Fibroblast of the conjunctiva (primary cell): ENCODE results near the gene ZCCHC24.
"Not testable (repeated sequence)": the region's sequence is repeated elsewhere in the genome, so short reads cannot be mapped to it uniquely, and the experiment has no call there.

Experiments used
- DNase-seq: peaks from one replicate; pipeline ENCODE4 v3.0.0-alpha.2; 2010; ENCODE audit warnings: low read depth

Gene ZCCHC24

DNA sequence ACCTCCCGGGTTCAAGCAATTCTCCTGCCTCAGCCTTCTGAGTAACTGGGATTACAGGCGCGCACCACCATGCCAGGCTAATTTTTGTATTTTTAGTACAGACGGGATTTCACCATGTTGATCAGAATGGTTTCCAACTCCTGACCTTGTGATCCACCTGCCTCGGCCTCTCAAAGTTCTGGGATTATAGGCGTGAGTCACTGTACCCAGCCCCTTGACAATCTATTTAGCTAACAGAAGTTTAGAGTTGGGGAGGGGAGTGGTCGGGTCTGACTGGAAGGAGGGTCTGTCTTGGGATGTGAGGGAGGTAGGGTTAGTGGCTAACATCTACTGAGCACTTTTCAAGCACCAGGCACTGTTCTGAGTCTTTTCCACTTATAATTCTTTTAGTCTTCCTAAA lies 27.0 kb upstream of the ZCCHC24 start:
- no peak for DNase-seq

DNA sequence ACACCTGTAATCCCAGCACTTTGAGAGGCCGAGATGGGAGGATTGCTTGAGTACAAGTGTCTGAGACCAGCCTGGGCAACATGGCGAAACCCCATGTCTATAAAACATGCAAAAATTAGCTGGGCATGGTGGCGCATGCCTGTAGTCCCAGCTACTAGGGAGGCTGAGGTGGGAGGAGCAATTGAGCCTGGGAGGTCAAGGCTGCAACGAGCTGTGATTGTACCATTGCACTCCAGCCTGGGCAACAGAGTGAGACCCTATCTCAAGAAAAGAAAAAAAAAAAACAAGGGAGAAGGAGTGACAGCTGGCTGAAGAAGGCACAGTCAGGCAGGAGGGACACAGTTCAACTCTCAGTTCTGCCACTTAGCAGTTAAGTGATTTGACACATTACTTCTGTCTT lies 26.4 kb upstream of the ZCCHC24 start:
- DNase-seq = no peak

DNA sequence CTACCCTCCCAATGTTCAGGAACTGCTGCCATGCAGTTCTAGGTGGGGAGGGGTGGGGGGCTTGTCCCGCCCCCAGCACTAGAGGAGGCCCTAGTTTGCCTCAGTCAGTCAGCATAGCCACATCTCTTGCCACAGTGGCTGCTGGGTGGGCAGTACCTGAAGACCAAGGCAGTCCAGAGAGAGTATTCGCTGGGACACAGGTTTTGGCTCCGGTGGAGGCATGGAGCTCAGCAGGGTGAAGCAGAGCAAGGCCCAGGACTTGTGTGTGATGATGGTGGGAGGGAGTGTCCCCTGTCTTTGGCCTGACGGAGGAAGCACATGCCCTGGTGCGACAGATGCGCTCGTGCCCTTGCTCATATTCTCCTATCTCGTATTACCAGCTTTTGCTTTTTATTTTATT lies 24.7 kb upstream of the ZCCHC24 start:
- DNase-seq = no peak

DNA sequence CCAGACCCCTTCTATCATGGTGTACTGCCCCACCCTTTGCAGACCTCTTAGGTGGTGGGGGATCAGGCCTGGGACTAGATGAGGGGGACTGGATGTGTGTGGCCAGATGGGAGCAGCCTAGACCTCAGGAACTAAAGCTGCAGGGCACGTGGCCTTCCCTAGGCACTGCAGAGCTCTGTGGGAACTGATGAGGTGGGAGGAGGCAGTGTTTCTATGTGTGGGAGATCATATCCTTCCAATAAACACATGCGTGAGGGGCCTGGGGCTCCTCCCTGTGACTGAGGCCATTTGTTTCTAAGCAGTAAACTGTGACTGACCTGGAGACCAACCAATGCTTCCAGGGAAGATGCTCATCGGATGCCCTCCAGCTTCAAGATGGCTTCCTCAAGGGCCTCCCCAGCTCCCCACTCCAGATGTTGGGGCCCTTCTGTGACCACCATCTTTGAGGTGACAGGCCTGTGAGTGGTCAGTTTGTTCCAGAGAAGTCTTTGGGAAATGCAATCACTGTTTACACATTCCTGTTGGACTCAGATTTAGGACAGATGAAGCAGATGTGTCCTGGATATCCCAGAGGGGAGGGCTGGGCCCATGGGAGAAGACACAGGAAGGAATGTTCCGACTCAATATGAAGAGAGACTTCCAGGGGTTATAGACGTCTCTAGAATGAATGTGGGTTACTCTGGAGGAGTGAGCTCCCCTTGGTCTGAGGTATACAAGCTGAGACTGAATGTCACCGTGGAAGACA lies 23.6 kb upstream of the ZCCHC24 start:
- no peak for DNase-seq

DNA sequence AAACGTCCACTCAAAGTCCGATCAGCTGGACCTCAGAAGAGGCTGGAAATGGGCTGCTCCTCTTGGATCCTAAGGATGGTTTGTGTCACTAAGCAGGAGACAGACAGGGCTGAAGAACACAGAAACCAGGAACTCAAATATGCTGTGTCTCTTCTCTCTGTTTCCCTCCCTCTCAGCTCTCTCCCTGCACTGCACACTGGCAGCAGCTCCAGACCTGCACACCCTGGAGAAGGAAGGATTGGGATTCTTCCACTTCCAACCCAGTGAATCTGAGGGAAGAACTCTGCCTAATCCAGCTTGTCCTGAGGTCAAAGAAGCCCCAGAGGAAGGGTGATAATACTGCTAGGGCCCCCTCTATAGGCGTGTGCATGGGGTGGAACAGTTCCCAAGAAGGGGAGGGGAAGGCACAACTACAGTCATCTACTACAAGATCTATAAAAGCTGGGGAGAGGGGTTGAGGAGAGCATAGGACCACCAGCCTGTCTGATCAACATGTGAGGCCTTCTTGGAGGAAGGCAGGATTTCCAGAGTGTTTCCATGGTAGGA lies 22.7 kb upstream of the ZCCHC24 start:
- no peak for DNase-seq

DNA sequence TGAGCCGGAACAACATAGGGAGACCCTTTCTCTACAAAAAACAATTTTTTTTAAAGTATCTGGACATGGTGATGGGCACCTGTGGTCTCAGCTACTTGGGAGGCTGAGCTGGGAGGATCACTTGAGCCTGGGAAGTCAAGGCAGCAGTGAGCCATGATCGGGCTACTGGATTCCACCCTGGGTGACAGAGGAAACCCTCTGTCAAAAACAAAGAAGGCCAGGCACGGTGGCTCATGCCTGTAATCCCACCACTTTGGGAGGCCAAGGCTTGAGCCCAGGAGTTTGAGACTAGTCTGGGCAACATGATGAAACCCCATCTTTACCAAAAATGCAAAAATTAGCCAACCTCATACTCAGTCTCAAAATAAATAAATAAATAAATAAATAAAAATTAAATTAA lies 19.9 kb upstream of the ZCCHC24 start:
- no peak for DNase-seq

DNA sequence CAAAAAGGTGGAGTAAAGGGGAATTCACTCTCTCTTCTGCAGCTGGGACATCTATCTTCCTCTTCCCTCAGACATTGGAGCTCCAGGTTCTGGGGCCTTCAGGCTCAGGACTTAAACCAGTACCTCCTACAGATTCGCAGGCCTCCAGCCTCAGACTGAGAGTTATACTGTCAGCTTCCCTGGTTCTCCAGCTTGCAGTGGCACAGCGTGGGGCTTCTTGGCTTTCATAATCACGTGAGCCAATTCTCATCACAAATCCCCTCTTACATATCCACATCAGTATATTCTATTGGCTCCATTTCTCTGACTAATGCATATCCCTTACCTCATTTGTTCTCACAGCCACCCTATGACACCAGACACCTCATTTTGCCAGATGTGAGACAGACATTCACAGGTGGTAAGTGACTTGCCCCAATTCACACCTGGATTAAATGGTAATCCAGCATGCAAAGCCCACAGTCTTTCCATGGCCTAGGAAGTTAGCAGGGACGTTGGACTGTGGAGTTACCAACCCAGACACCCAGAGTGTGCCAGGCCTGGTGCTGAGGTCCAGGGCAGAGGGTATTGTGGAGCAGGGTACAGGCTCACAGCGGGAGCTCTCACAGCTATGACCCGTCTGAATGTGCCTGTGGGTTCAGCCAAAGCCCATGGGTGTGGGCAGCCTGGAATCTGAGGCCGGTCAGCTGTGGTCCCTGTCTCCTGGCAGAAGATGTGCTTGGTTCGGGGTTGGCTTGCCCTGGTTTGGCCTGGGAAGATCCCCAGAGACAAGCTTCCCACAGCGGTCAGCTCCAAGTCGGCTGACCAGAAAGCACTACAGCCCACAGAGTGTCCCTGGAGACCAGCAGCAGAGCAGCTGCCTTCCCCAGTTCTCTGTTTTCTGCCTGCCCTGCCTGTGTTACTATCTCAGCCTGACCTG lies 18.4 kb upstream of the ZCCHC24 start:
- DNase-seq = no peak

DNA sequence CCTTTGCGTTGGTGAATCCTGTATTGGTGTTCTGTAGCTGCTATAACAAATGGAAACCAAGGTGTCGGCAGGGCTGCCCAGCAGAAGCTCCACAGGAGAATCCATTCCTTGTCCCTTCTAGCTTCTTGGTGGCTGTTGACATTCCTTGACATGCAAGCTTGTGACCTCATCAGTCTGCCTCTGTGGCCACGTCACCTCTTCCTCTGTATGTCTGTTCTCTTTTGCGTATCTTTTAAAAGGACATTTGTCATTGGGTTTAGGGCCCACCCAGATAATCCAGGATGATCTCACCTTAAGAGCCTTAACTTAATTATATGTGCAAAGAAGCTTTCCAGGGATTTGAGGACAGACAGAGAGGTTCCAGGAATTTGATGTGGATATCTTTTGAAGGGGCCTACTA lies 15.3 kb upstream of the ZCCHC24 start:
- DNase-seq = no peak

DNA sequence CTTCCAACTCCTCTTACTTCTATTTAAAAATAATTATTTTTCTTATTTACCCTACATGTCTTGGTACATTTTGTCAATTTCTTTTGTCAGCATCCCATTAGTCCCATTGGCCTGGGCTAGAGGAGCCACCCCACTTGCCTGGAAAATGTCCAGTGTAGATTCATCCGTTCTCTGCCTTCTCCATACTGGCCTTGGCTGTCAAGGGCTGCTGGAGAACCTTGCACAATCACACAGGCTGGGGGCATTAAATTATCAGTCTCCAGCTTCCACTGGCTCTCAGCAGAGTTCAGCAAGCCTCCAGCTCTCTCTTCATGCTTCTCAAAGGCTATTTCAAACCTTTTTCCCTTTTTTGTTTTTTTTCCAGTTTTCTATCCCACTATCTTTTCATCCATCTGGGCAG lies 13.8 kb upstream of the ZCCHC24 start:
- no peak for DNase-seq

DNA sequence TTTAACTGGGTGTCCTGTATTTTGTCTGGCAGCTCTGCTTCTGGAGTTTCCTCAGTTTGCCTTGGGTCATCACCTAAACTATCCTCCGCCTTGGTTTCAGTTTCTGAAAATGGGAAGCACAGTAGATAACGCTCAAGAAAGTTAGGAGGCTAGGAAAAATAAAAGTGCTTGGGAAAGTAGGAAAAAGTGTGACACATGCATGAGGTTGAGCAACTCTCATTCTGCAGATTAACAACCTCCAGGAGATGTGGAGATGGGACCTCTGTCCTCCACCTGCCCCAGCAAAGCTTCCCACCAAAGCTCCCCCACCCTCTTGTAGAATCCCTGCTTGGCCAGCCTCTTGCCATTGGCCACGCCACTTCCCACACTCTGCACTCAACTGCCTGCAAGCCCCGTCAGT lies 13.1 kb upstream of the ZCCHC24 start:
- no peak for DNase-seq

DNA sequence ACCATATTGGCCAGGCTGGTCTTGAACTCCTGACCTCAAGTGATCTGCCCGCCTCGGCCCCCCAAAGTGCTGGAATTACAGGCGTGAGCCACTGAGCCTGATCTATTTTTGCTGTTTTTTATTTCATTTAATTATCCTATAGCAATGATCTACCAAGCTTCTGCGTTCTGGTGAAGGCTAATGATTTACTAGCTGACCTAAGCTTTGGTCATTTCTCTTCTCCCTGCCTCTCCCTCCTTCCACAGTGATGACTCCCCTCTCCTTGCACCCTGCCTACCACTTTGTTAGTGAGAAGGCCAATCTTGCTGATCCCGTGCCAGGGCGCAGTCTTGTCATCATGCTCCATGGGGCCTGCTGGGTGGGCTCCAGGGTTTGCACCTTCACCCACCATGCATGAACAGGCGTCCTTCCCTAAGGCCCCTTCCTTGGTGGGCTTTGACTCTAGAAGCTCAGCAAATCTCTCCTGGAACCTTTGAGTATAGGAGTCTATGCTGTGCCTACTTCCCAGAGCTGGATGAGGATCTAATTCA lies 11.9 kb upstream of the ZCCHC24 start:
- DNase-seq = no peak

DNA sequence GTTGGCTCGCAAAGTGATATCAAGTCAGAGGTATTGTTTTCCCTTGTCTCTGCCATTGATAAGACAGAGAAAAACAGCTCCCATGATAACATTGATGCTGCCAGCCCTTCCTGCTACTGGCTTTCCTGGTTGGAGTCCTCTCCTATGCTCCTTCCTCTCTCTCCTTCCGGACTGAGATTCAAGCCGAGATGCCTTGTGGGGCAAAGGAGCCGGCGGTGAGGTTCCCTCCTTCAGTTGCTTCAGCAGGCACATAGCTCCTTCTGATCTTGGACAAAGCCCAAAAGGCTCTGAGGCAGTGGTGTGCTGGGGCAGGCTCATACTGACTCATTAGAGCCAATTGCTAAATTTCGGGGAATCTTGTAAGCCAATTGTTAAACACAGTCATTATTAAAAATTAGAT lies 8.8 kb upstream of the ZCCHC24 start:
- no peak for DNase-seq

DNA sequence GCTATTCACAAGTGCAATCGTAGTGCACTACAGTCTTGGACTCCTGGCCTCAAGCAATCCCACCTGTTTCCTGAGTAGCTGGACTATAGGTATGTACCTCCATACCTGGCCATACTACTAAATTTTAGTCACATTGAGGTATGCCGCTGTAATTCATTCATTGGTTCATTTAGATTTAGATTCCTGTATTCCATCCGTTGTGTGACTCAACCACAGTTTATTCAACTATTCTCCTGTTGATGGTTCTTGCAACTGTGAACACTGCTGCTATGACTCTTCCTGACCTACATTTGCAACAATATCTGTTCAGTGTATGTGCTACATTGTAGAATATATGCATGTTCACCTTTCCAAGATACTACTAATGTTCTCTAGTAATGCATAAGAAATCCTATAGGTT lies 8.0 kb upstream of the ZCCHC24 start:
- no peak for DNase-seq

DNA sequence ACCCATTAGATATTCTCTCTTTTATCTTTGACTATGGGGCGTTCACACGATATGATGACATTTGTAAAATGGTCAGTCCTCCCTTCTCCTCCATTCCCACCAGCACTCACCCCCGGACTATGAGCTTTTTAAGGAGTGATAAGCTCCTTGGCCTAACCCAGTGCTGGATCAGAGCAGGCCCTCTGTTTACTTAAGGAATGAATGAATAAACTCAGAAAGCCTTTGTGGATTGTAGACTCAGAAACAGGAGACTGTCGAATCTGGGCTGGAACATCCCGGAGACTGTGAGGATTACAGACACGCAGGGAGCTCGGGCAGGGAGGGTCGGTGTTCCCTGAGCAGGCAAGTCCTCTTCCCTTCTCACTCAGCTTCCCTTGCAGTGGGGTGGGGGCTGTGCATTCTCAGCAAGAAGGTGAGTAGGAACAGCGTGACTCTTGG lies 6.8 kb upstream of the ZCCHC24 start:
- no peak for DNase-seq

DNA sequence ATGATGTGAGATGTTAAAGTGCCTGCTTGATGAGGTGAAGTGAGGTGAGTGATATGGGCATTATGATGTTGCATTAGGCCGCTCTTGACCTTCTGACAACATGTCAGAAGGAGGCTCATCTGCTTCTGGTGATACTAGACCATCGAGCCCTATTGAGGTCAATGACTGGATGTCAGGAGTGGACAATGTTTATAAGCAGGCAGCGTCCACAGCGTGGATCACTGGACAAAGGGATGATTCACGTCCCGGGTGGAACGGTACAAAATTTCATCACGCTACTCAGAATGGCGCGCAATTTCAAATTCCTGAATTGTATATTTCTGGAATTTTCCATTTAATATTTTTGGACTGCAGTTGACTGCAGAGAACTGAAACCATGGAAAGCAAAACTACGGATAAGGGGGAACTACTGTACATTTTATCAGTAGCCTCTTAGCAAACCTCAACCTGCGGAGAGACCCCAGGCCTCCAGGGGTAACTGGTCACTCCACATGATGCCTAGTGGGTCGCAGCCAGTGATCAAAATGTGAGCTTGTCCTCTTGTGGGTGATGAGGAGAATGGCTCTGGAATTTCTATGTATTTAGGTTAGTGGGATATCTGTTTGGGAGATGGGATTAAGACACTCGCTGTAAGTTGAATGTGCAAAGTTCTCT lies 5.7 kb upstream of the ZCCHC24 start:
- DNase-seq = no peak

DNA sequence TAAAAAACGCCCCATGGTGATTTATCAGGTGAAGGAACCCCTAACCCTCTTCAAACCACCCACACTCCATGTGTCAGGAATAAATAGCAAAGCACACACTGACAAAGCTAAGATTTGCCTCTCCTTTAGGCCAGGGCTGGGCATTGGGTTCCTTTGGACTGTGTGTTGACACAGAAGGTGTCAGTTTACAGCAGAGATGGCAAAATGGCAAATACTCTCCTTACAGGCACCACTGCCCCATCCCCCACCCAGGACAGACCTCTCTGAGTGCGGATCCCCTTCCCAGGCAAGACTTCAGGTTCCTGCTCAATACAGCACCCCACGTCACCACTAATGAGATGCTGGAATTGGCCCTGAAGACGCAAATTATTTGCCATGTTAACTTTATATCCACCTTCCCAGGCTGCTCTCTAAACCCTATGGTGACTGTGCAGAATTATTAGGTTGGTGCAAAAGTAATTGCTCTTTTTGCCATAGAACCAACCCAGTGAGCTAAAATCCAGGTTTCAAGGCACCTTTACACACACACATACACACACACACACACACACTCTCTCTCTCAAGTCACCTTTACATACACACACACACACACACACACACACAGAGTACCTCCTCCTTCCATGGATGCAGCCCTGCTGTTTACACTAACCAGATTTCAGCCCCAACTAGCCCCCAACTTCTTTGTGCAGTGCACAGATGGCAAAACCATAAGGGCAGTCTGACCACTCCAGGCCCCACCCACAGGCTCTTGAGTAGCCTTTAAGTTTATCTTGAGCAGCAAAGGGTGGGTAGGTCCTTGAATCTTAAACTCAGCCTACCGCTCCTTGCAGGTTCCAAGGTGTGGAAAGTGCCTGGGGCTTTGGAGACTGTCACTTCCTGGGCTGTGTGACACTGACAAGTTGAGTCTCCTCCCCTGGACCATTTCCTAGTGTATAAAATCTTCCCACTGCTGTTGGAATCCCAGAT lies 4.0 kb upstream of the ZCCHC24 start:
- DNase-seq = no peak

DNA sequence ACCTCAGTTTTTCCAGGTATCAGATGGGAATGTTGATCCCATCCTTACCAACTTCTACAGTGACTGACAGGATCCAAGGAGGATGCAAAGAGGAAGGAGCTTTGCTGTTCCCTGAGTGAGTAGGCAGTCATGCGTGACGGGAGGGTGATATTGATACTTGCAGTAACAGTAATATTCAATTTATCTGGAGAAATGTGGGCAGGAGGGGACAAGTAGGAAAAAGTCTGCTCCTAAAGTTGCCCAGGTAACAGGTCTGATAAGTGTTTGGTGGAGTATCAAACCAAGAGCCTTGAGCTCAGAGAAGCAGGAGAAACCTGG lies 3.3 kb upstream of the ZCCHC24 start:
- DNase-seq = no peak

DNA sequence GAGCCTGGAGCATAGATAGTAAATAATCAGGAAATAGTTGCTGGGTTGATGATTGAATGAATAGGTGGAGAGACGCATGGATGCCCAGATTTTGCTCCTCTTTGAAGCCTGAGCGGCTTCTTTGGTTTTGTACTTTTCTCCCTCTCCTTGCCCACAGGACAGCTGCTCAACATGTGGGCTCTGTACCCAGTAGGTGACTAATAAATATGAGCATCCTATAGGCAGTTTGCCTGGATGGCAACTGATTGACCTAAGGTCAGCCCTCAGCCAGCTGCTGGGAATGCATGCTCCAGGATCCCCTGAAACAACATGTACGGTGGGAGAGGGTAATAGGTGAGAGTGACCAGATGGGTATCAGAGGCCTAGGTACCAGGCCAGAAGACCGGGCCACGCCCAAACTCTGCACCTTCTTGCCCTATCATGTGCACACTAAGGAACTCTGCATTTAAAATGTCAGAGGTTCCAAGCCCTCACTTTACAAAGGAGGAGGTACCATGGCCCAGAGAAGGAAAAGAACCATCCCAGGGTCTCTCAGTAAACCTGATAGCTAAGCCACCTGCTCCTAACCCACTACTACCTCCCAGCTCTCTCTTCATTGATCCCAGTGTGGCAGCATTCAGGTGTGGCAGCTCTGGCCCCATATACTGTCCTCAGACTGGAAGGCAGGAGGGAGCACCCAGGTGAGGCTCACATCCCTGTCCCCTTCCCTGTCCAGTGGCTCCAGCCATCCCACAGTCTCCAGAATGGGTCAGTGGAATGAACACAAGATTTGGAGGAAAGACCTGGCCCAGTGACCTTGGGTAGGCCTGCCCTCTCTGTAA lies 2.7 kb upstream of the ZCCHC24 start:
- no peak for DNase-seq

DNA sequence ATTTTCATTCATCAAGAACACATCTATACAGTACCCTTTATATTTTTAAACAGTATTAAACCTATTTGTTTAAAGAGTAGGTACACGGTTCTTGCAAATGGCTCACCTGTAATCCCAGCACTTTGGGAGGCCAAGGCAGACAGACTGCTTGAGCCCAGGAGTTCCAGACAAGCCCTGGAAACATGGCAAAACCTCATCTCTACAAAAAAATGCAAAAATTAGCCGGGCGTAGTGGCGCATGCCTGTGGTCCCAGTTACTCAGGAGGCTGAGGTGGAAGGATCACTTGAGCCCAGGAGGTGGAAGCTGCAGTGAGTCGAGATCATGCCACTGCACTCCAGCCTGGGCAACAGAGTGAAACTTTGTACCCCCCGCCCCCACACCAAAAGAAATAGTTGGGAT lies 1.8 kb upstream of the ZCCHC24 start:
- not testable (repeated sequence) for DNase-seq

DNA sequence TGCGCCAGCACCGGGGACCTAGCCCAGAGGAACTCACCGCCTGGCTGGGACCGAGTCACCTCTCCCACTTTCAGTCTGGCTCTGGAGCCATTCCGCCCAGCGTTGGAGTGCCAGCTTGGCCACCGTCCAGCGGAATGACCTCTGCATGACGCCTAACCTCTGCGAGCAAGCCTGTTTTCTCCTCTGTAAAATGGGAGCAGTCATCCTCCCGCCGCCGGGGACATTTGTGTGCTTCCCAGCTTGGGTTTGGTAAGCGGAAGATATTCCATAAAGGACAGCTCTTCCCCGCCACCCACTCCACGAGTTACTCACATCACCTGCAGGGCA lies 1.3 kb upstream of the ZCCHC24 start:
- DNase-seq = no peak
